GM19351 (cell line): ENCODE measurements around the gene BAZ2A.
A peak's percentile ranks its signal among the peaks of the same experiment; 100 is the strongest.
"Not testable (repeated sequence)": the region's sequence is repeated elsewhere in the genome, so short reads cannot be mapped to it uniquely, and the experiment has no call there.

ENCODE experiments used
- ATAC-seq: cut with Tn5 transposase; IDR thresholded peaks from one replicate; pipeline ENCODE4 v1.9.1; 2021; ENCODE audit warnings: mild to moderate bottlenecking, moderate library complexity; ENCODE audit not compliant: unreplicated experiment

BAZ2A gene

DNA sequence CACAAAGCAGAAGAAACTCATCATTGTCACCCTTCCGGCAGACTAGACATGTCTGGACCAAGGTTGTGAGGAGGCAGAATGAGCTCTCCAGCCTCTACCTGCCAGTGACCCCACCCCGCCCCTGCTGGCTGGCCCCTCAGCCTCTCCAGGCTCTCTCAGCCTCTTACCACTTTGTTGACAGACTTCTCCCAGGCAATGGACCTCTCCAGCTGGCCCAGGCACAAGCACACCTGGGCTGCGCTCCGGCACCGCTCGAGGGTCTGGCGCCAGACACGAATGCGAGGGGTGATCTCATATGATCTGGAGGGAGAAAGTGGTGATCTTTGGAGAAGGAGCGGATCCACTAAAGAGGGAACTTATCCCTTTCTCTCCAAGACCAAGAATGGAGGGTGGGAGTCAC lies 30.3 kb downstream of the BAZ2A start:
- no peak for ATAC-seq

DNA sequence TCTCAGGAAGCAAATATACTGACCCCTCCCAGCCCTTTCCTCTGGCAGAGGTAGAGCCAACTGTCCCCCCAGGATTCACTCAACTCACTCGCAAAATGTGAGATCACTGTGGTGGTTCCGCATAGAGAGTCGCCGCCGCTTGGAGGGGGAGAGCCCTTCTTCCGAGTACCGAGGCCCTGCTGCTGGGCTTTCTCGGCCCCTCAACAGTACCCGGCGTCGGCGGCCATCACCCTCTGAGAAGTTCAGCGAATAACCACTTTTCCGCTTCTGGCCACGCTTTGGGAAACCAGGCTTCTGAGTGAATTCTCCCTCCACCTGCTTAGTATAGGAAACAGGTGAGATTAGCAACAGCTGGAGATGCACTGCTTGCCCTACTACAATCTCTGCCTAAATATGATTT lies 31.1 kb downstream of the BAZ2A start:
- no peak for ATAC-seq

DNA sequence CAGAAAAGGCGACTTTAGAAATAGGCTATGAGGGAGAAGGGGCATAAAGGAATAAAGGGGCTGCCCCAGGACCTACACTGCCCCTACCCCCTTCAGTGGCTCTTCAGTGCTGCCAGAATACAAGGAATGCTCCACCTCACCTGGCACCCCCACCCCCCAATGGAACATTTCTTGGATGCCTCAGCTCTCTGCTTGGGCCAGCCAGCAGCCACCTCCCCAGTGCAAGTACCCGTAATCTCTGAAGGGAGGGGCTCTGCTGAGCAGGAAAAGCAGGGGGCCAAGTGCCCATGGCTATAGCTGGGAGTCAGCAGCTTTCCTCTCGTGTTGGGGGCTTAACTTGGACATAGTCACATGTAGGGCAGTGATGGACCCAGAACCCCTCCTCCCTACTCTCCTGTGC lies 33.3 kb downstream of the BAZ2A start:
- ATAC-seq, result no peak

DNA sequence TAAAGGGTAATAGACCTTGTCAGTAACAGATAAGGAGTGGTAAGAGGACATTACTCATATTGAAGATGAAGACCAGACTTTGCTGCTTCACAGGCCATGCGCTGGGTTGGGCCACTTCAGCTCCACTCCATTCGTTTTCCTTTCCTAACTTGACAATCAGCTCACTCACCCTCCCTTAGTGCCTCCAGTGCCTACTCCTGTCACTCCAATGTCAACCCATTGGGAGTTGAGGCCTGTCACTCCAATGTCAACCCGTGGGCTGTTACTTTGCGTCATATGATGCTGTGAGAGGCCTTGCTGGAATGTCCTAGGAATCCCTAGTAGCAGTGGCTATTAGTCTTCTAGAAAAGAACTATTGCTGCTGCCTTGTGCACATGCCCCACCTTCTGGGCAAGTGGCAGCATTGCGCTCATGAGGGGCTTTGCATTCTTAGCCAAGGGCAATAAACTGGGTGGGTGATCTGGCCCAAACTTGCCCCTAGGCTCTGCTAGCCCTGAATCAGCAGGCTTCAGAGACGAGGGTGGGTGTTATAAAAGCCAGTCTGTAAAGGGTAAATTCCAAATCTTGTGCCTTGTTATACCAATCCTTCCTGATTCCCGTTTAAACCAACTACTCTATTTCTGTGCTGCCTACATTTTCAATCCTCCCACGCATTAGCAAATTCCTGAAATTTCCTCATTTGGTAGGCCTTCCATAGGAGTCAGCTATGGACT lies 36.1 kb downstream of the BAZ2A start:
- ATAC-seq, result no peak

DNA sequence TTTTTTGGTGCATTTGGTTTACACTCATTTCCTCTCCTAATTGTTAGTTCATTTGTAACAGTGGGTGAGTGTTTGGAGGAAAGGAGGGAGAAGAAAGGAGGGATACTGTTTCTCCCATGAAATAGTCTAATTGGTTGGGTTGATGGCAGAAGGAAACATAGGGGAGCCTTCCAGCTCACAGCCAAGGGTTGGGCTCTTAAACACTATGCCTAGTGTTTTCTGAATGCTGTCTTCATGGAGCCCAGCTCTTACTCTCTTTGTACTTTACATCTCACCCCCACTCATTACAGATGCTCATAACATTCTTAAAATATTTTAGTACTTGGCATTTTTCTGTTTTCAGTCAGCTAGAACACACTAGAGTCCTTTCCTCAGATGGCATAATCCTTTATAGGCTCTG lies 38.2 kb downstream of the BAZ2A start:
- no peak for ATAC-seq

DNA sequence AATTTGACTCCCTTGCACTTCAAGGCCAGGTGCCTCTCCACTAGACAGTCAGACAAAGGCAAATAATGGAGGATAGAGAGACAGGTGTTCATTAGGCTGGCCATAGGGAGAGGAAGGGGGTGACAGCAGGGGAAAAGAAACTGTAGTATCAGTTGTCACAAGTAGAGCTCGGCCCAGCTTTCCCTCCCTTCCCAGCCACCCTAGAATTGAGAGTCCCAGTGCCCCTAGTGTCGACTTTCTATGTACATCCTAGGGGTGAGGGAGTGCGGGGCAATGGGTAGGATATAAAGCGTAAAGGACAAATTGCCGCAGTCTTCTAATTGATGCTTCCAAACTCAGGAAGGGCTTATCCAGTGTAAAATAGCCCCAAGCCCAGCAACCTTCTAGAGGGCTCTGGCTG lies 39.0 kb downstream of the BAZ2A start:
- no peak for ATAC-seq

DNA sequence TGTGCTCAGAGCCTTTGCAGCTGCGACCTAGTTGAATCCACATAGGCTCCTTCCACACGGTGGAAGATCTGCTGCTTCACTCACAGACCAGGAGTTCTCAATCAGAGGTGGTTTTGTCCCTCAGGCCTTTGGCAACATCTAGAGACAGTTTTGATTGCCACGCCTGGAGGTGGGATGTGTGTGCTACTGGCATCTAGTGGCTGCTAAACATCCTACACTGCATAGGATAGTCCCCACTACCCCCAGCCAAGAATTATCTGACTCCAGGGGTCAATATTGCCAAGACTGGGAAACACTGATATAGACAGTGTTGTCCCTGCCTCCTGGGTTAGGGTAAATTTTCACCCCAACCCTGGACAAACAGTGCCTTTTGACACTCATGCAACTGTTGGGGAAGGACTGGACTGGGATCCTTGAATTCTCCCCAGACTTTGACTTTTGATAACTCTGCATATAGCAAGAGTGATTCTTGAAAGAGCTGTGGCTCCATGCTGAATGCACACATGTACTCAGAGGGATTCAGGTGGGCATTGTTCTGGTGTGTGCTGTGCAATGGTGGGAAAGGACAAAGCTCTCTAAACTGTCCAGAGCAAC lies 39.8 kb downstream of the BAZ2A start:
- ATAC-seq, result peak; percentile 60

DNA sequence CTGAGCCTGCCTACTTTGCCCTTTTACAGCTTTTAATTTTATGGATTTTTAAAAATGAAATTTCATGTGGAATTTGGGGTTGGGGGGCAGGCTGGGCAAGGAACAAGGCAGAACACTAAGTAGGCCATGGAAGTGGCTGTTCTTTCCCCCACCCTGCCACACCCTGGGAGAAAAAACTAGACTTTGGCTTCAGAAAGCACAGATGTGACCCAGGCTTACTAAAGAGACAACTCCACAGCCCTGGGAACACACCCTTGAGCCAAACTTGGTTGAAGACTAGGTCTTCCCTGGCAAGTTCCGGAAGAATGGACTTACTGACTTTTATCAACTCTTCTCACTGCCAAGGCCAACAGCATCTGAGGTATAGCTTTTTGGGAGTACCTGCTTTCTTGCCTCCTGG lies 40.3 kb downstream of the BAZ2A start:
- ATAC-seq, result no peak

DNA sequence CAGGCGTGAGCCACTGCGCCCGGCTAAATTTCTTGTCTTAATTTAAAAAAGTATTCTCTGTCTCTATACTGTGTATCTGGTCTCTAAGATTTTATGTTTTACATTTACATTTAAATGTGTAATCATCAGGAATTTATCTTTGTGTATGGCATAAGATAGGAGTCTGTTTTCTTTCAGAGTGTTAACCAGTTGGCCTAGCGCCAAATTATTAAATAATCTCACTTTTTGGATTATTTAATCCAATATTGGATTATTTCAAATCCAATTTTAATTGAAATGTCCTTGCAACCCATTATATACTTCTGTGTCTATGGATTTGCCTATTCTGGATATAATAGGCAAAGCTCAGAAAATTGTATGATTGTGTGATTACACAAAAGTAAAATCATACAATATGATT lies 45.0 kb downstream of the BAZ2A start:
- ATAC-seq, result no peak

DNA sequence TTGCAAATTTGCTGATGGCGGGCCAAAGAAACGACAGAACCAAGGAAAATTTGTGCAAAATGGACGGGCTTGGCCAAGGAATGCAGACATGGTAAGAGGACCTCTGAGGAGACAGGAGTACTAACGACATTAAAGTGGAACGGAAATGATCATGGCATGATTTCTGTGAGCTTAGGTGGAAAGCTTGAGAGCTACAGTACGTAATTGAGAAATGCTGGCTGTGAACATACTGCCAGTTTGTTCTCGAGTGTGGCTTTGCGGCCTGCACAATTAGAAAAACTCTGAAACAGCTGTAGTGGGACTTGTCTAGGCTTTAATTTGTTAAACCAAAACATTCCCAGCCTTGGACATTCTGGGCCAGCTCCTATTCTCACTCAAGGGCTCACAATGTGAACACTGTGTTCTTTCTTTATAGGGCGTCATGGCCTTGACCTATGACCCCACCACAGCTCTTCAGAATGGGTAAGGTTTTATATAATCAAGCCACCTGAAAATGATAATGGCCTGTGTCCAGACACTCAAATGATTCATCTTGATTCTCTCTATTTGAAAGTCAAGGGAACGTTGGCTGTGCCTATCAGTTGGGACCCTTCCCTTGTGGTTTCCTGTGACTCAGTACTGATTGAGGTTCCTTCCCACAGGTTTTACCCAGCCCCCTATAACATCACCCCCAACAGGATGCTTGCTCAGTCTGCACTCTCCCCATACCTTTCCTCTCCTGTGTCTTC lies 48.5 kb downstream of the BAZ2A start:
- ATAC-seq, result no peak

DNA sequence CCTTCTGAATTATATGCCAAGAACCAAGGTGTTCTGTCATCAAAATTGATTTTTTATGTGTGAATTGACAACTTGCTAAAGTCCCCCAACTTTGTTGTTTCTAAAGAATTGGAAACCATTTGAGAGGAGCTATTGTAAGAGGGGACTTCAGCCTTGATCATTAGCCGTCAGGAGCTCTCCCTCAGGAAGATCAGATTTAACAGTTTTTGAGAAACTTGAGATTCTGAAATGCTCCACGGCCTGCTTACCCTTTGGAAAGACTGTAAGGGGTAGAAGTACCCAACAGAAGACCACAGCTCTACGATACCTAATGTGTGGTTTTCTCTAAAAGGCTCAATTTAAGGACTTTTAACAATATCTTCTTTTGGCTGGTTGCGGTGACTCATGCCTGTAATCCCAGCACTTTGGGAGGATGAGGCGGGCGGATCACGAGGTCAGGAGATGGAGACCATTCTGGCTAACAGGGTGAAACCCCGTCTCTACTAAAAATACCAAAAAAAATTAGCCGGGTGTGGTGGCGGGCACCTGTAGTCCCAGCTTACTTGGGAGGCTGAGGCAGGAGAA lies 51.1 kb downstream of the BAZ2A start:
- ATAC-seq, result no peak

DNA sequence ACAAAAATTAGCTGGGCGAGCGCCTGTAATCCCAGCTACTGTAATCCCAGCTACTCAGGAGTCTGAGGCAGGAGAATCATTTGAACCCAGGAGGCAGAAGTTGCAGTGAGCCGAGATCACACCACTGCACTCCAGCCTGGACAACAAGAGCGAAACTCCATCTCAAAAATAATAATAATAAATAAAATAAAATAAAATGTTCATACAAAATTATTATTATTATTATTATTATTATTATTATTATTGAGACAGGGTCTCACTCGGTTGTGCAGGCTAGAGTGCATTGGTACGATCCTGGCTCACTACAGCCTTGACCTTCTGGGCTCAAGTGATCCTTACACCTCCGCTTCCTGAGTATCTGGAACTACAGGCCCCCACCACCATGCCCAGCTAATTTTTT lies 52.9 kb downstream of the BAZ2A start:
- ATAC-seq, result not testable (repeated sequence)

DNA sequence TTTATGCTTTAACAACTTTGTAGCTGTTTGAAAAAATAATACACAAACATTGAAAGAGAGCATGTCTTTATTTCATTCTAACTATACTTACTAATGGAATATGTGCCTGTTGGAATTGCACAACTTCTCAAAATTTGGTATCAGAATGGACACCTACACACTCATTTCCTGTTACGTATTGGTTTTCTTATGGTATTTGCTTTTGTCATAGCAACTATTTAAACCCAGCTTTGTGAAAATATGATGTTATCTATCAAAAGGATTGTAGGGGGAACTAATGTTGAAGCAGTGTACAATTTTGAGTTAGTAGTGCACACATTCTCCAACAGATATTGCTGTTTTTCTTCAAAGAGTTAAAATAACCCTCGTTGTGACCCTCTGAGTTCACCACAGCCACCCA lies 55.9 kb downstream of the BAZ2A start:
- ATAC-seq, result no peak

DNA sequence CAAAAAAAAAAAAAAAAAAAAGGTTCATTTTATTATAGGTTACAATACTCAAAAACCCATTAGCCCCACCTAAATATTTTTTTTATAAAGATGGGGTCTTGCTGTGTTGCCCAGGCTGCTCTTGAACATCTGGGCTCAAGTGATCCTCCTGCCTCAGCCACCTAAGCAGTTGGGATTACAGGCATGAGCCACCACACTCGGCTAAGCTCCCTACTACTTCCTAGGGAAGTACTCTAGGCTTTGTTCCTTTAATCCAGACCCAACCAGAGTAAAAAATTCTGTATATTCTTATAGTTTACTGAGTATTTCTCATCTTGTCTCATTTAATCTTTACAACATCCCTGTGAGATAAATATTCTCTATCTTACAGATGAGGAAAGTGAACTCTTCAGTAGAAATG lies 57.8 kb downstream of the BAZ2A start:
- no peak for ATAC-seq

DNA sequence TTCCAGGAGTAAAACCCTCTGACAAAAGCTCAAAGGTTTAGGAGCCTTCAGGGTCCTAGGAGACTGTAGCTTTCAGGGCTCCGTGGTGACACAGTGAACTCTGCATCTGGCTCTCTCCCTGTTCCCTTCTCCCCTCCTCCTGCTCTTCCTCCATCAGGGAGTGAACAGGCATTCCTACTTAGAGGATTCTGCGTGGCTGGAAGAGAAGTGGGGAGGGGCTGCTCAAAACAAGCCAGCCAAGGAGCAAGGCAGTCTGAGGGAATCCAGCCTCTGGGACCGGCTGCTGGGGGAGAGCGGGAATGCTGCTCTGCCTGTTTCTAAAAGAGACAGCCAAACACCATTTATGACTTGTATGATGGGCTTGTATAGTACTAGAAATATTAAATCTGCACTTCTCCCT lies 59.0 kb downstream of the BAZ2A start:
- no peak for ATAC-seq

DNA sequence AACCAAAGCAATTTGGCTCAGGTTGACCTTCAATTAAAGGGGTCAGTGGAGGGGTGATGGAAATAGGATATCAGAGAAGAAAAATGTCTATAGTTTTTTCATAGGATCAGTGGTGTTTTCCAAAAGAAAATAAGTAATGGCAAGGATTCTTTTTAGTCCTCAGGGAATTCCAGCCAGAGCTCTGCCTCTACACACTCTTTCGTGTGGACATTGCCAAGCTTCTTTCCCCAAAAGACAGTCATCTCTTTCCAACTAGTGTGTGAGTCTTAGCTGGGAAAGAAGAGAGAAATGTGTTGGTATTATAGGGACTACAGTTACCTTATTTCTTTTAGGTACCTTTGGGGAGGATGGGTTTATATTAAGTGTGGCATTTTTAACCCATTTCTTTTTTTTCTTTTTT lies 62.0 kb downstream of the BAZ2A start:
- no peak for ATAC-seq

DNA sequence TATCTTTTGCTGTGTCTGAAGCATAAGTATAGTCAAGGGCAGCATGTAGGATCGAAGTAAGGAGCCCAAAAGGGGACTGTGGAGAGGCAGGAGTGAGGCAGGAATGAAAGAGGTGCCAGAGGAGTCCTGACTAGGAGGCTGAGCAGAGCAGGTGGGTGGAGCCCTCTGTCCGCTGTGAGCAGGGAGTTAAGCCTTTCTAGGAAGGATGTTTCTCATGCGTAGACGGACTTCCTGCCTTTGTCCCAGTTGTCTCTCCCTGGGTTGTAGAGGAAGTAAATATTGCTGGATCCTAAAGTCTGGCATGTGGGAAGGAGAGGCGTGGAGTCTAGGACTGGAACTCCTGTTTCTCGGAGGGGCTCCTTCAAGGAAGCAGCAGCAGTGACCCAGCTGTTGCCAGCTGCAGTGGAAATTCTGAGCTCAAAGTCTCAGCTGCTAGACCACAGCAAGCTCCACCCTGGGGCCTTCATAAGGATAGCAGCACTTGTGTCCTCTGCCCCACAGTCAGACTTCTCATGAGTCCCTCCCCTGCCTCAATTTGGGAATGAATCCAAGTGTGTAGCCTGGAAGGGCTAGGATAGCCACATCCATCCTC lies 64.5 kb downstream of the BAZ2A start:
- ATAC-seq, result peak; percentile 53

DNA sequence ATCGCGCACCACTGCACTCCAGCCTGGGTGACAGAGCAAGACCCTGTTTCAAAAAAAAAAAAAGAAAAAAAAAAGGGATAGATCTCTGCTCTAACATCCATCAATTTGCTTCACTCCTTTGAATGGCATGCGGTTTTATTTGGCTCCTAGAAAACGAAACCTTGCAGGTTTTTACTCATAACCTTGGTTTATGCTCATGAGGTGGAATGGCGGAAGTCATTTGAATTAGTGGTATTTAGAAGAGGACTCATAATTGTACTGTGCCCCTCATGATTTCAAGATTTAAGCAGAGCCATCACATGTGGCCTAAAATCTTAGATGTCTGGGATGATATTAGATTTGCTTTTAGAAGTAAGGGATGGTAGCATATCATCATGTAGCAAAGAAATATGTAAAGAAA lies 79.1 kb downstream of the BAZ2A start:
- ATAC-seq, result no peak

DNA sequence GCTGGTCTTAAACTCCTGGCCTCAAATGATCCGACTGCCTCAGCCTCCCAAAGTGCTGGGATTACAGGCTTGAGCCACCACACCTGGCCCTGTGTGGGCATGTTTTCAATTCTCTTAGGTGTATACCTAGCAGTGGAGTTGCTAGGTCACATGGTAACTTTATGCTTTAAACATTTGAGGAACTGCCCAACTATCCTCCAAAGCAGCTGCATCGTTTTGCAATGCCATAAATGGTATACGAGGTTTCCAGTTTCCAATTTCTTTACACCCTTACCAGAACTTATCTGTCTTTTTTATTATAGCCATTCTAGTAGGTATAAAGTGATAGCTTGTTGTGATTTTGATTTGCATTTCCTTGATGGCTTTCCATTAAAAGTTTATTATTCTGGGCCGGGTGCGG lies 83.4 kb downstream of the BAZ2A start:
- no peak for ATAC-seq
